WERI-Rb-1 (cell line): ENCODE data around the gene HLA-A.

Source experiments
- DNase-seq: peaks from one replicate; pipeline ENCODE4 v3.0.0-alpha.2; 2020
- H3K27ac ChIP-seq: fragments of 250-450 bp; sonication (Bioruptor Pico); 2 replicates; pipeline ENCODE4 v1.5.1; 2020; ENCODE audit warnings: mild to moderate bottlenecking, moderate library complexity
- H3K27me3 ChIP-seq: fragments of 250-450 bp; sonication (Bioruptor Pico); 2 replicates; pipeline ENCODE4 v1.5.1; 2021; ENCODE audit warnings: mild to moderate bottlenecking, low read depth, moderate library complexity; ENCODE audit not compliant: insufficient read depth, severe bottlenecking
- H3K36me3 ChIP-seq: fragments of 250-450 bp; sonication (Bioruptor Pico); 2 replicates; pipeline ENCODE4 v1.5.1; 2020; ENCODE audit warnings: mild to moderate bottlenecking, moderate library complexity
- H3K4me3 ChIP-seq: 2 replicates; pipeline ENCODE4 v1.5.1; 2011; ENCODE audit warnings: low read depth, mild to moderate bottlenecking, control low read depth, low read length
- H3K9me3 ChIP-seq: fragments of 250-450 bp; sonication (Bioruptor Pico); 2 replicates; pipeline ENCODE4 v1.5.1; 2021; ENCODE audit warnings: mild to moderate bottlenecking, moderate library complexity; ENCODE audit not compliant: severe bottlenecking
- TF ChIP-seq, protein P1 (sequence below): IDR thresholded peaks from 2 replicates; pipeline ENCODE4 v1.5.1; 2011; ENCODE audit warnings: low read depth, mild to moderate bottlenecking, control low read depth, inconsistent platforms, low read length

Gene HLA-A

DNA sequence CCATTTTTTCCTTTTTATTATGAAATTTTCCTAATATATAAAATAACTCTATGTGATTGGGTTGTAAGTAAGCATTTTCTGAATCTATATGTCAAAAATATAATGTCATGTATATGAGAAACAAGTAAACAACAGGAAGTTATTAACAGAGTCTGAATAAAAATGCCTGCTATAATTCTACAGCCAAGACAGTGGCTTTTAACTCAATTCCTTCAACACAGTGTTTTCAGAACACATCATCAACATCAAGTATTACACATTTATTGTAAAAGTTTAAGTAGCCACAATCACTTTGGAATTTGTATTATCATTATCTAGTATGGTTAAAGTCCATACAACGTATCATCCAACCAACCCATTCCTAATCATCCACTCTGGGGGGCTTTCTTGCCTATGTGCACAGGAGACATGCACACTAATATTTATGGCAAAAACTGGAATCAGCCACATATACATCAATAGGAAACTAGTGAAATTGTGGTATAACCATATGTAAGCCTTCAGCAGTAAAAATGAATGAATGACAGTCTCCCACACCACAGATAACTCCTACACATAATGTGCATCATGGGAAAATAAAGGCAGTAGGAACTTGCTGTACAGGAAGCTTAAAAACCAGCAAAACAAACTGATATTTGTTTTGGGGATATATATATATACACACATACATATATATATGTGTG, 6.9 kb upstream of the HLA-A start:
- Histone ChIP-seq H3K27ac (no peak overlapping the region), H3K27me3 (peaks cover 22% of the 10 kb centered on the region), H3K9me3 (peaks cover 25% of the 10 kb centered on the region), H3K4me3 (no peak overlapping the region), H3K36me3 (no peaks in the 10 kb centered on the region)
- DNase-seq, result no peak
- TF ChIP-seq, protein P1, sequence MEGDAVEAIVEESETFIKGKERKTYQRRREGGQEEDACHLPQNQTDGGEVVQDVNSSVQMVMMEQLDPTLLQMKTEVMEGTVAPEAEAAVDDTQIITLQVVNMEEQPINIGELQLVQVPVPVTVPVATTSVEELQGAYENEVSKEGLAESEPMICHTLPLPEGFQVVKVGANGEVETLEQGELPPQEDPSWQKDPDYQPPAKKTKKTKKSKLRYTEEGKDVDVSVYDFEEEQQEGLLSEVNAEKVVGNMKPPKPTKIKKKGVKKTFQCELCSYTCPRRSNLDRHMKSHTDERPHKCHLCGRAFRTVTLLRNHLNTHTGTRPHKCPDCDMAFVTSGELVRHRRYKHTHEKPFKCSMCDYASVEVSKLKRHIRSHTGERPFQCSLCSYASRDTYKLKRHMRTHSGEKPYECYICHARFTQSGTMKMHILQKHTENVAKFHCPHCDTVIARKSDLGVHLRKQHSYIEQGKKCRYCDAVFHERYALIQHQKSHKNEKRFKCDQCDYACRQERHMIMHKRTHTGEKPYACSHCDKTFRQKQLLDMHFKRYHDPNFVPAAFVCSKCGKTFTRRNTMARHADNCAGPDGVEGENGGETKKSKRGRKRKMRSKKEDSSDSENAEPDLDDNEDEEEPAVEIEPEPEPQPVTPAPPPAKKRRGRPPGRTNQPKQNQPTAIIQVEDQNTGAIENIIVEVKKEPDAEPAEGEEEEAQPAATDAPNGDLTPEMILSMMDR, result no peak

GRCh38 chr6:29938746-29939508, 3.4 kb upstream of the HLA-A start:
- H3K27me3 ChIP-seq, result peaks cover 5% of the 10 kb centered on the region
- H3K36me3 ChIP-seq, result peaks cover 5% of the 10 kb centered on the region
- no peak overlapping the region for H3K4me3 ChIP-seq
- no peak for DNase-seq
- peaks cover 8% of the 10 kb centered on the region for H3K9me3 ChIP-seq
- no peak overlapping the region for H3K27ac ChIP-seq
- TF ChIP-seq, protein P1, result no peak

DNA sequence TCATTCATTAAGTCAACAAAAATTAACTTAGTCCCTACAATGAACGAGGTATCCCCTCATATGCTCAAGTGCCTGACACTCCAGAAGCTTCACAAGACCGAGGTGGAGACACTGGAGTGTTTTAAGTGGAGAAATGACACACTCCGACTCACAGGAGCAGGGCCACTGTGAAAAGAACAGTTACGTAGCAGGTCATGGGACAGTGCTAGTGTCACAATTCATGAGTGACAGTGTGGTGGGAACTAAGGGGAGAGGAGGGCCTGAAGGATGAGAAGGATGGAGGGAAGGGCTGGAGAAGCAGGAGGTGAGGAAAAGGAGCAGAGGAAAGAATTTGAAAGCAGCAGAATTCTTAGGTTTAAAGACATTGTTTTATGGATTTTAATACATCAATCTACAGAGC, 1.3 kb upstream of the HLA-A start:
- TF ChIP-seq, protein P1, result no peak
- peaks cover 14% of the 10 kb centered on the region for H3K36me3 ChIP-seq
- H3K4me3 ChIP-seq, result no peak overlapping the region
- H3K27ac ChIP-seq, result no peak overlapping the region
- no peak for DNase-seq
- H3K9me3 ChIP-seq, result peaks cover 5% of the 10 kb centered on the region
- H3K27me3 ChIP-seq, result no peaks in the 10 kb centered on the region

- Histone ChIP-seq H3K9me3 (peaks cover under 1% of the 10 kb centered on the region), H3K27ac (no peak overlapping the region), H3K36me3 (peaks cover 14% of the 10 kb centered on the region), H3K4me3 (peak overlapping the region; percentile 80; the same call in 1 of the 2 replicates), H3K27me3 (no peaks in the 10 kb centered on the region)
- TF ChIP-seq, protein P1, result no peak
- DNase-seq, result no peak
These were observed 861 bp upstream of the HLA-A start for GRCh38 chr6:29941471-29941870.

- TF ChIP-seq, protein P1, result no peak
- Histone ChIP-seq H3K27ac (peak overlapping the region; percentile 72; the same call in 1 of the 2 replicates), H3K4me3 (peak overlapping the region; percentile 80)
These were observed 437 bp upstream of the HLA-A start for GRCh38 chr6:29941916-29942274.

More at GRCh38 chr6:29941916-29942274, 437 bp upstream of the HLA-A start:
- no peak for DNase-seq
- H3K9me3 ChIP-seq, result no peaks in the 10 kb centered on the region
- H3K36me3 ChIP-seq, result peaks cover 14% of the 10 kb centered on the region
- no peaks in the 10 kb centered on the region for H3K27me3 ChIP-seq
